Stimulated activated CD4-positive, alpha-beta T cell treated with anti-CD3 and anti-CD28 coated beads, Interleukin-4, amount 100 ng/mL, for 1 hour (primary cell): ENCODE results near the gene EYA2.

Experiments
- DNase-seq: peaks from one replicate; pipeline ENCODE4 v3.0.0-alpha.2; 2020

Gene EYA2

GRCh38 chr20:47013606-47014005 is 119.0 kb downstream of the EYA2 start:
- DNase-seq: no peak

- DNase-seq: no peak
Measured at GRCh38 chr20:47016068-47016664, 121.5 kb downstream of the EYA2 start.

GRCh38 chr20:47018381-47018780 is 123.7 kb downstream of the EYA2 start:
- DNase-seq: no peak

DNA sequence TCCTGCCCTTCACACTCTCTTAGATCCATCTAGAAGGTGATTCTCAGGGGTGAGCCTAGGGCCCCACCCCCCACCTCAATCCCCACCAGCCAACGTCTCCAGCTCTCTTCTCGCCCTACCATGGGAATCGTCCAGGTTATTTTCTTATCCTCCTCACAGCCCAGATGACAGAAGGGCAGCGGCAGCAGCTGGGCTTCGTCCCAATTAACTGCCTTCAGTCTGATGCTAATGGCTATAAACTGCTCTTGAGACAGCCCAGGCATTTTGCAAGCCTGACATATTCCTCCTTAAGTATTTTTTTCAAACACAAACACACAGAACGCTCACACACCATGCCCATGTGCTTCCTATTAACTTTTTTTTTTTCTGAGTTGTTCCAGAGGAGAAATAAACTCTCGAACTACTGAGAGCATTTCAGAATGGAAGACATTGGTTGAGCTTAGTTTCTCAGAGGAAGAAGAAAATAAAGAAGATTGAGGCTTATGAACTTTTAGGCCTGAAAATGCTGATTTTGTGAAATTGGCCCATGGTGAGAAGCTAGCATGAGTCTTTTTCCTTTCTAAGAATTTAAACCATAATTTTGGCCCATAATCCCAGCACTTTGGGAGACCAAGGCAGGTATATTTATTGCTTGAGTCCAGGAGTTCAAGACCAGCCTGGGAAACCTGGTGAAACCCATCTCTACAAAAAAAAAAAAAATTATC is 124.6 kb downstream of the EYA2 start:
- no peak for DNase-seq

DNA sequence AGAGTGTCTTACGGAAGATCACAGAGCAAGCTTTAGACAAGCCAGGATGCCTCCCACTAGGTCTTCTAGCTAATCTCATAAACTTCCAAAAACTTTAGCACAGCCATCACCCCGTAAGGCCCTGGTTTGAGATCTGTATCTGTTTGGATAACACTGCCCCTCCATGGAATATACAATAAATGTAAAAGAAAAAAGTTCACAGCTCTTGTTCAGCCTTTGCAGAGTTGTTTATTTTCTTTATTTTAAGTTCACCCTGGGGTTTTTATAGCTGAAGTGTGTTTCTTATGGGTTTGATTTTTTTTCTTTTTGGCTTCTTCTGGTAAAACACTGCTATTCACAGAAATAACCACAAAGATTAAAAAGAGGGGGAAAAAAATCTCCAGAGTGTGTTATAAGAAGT is 125.6 kb downstream of the EYA2 start:
- DNase-seq: no peak

DNA sequence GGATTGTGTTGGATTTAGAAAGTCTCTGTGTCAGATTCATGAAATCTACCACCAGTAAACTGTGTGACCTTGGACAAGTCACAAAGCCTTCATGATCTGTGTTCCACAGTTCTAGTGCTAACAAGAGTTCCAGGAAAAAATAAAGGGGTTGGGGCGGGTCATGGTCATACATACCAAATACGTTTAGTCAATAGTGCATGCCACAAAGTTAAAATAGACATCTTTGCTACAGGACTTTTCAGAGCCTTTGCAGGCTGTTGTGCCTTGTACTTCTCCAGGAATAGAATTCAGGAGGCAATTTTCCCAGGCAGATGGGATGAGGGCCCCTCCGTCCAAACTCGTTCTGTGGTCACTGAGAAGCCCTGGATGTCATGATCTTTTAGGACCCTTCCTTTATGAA is 127.2 kb downstream of the EYA2 start:
- no peak for DNase-seq

DNA sequence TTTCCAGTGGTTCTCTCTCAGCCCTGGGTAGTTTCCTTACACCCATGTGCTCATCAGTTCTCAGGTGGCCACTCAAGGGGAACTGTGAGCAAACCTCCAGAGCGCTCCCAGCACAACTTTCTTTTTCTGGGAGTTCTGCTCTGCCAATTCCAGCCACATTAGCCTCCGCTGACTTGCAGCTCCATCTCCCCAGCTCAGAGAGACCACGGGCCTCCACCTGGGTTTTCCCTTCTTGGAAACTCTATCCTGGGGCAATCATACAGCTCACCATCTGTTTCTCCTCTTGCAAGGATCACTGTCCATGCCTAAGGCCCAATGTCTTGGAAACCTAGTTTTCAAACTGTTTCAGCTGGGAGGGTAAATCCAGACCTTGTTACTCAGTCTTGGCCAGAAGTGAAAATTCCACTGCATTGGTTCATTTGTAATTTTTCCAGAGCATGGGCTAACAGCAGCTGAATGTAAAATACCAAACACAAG is 129.9 kb downstream of the EYA2 start:
- DNase-seq: no peak

- no peak for DNase-seq
Measured at GRCh38 chr20:47027042-47027441, 132.4 kb downstream of the EYA2 start.

- no peak for DNase-seq
Measured at GRCh38 chr20:47027456-47027855, 132.8 kb downstream of the EYA2 start.

GRCh38 chr20:47028487-47028886 is 133.8 kb downstream of the EYA2 start:
- no peak for DNase-seq

GRCh38 chr20:47029845-47030244 is 135.2 kb downstream of the EYA2 start:
- DNase-seq: no peak

GRCh38 chr20:47030271-47030810 is 135.7 kb downstream of the EYA2 start:
- no peak for DNase-seq

- DNase-seq: no peak
Measured at GRCh38 chr20:47031004-47031403, 136.4 kb downstream of the EYA2 start.

DNA sequence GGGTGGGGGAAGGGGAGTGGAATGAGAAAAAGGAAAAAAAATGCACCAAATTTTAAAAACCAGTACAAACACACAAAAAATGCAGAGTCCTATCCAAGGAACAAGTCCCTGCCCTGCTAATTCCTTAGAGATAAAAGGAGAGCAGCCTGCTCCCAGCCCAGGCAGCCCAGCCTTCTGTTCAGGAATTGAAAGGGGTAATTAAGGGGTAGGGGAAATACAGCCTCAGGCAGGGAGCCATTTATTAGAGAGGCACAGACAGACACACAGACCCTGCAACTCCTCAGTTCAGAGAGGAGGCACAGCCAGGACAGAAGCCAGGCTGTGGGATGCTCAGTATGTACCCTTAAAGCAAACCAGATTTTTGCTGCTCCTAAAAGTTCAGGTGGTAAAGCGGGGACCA is 137.2 kb downstream of the EYA2 start:
- no peak for DNase-seq

DNA sequence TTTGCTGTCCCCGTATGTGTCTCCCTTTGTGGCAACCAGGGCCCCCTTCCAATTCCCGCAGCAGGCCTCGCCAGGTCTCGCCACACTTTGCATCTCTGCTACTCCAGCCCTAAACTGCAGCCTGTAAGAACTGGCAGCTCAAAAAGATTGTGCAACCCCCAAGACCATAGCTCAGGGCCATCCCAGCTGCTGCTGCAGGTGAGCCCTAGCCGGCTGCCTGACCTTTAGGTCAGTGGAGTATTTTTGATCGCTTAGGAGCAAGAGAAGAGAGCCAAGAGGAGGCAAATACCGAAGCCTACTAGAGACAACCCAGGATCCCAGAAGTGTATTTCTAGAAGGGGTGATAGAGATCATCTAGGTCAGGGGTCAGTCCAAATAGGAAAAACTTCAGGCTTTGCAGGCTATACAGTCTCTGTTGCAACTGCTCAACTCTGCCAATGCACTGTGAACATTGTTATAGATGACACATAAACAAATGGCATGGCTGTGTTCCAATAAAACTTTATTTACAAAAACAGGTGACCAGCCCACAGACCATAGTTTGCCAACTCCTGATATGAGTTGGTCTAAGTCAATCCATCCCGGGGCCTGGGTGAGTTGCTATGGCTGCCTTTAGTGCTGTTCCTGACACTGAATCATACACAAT is 138.4 kb downstream of the EYA2 start:
- DNase-seq: no peak

DNA sequence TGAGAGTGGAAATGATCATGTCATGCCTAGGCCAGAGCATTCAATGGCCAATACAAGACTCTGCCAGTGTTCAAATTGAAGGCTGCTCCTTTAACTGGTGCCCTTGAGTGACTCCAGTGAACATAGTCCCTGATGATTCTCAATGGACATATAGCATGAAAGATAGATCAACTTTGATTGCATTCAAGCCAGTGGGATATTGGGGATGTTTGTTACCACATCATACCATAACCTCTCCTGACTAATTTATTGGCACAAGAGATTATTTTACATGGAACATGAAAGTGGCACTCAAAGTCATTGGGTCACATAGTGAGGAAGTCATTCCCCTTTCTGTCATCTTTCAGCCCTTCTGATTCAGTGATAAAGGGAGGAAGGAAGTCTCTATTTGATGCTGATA is 139.0 kb downstream of the EYA2 start:
- DNase-seq: no peak

DNA sequence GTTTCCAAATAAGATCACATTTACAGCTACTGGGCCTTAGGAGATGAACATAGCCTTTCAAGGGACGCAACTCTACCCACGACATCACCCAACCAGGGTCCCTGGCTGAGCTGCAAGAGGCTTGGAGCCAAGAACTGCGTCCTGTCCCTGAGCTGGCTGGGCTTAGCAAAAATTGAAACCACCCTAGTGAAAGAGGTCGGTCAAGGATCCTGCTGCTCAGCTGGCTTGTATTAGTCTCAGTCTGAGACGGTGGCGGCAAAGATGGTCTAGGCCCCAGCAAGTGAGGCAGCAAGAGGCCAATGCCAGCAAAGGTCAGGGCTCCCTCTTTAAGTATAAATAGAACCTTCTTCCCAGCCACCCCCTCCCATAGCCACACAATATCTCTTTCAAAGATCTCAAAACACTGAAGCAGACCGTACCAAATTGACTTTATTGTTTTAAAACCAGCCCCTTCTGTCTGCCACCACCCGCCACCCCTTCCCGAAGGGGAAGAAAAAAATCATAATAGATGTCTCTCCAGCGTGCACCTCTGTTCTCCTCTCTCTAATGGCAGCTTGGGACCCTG is 140.5 kb downstream of the EYA2 start:
- no peak for DNase-seq

- no peak for DNase-seq
Measured at GRCh38 chr20:47036091-47036870, 141.6 kb downstream of the EYA2 start.

GRCh38 chr20:47038566-47039560 is 144.2 kb downstream of the EYA2 start:
- DNase-seq: no peak

- no peak for DNase-seq
Measured at GRCh38 chr20:47040506-47041125, 146.0 kb downstream of the EYA2 start.

DNA sequence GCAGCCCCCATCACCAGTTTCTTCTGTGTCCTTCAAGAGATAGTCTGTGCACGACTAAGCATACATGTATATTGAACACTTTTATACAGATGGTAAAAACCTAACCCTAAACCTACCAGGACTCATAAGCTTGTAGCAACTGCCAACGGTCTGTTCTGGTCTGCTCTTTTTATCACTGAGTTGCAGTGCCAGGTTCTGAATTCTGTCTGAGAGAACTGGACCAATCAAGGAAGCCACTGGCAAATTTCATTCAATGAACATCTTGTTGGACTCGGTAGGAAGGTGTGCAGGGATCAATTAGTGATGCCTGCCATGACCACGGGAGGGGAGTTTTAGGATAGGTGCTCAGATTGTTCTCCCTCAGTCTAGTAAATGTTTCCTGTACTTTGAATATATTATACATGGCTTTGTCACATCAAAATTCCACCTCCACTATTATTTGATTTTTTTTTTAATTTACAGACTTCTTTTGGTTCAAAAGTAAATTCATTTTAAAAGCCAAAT is 146.8 kb downstream of the EYA2 start:
- DNase-seq: no peak
